Vagina (tissue), 2 donors: Measurements from ENCODE around the gene EPHA3. TPM values are rescaled to one million over a fixed set of nuclear protein-coding genes. Genes with fewer than 3 reads are reported as not detected.
A peak's percentile ranks its signal among the peaks of the same experiment; 100 is the strongest.

Experiments used
- DNase-seq, 2 donors: peaks; one replicate each; pipeline ENCODE4 v3.0.0-alpha.2; 2017; ENCODE audit errors: extremely low spot score in 2 of 2
- H3K27ac ChIP-seq: fragments of 200-600 bp; sonication (generic); one replicate; pipeline ENCODE4 v1.5.1; 2019
- H3K27me3 ChIP-seq: fragments of 200-600 bp; sonication (generic); one replicate; pipeline ENCODE4 v1.5.1; 2019
- H3K36me3 ChIP-seq, 2 donors: fragments of 200-600 bp; sonication (generic); one replicate each; pipeline ENCODE4 v1.5.1; 2017 to 2019
- H3K4me1 ChIP-seq: fragments of 200-600 bp; sonication (generic); one replicate; pipeline ENCODE4 v1.5.1; 2019
- H3K4me3 ChIP-seq, 2 donors: fragments of 200-600 bp; sonication (generic); 1 replicate in 1 of 2; 2 replicates in 1 of 2; pipeline ENCODE4 v1.5.1; 2016 to 2019
- H3K9me3 ChIP-seq: fragments of 200-600 bp; sonication (generic); one replicate; pipeline ENCODE4 v1.5.1; 2019
- CTCF ChIP-seq, 3 experiments: fragments of 450-650 bp in 2 of 3; fragments of 200-600 bp in 1 of 3; sonication (generic) in 1 of 3; IDR thresholded peaks; one replicate each; pipeline ENCODE4 v1.5.1; 2017 to 2019; ENCODE audit warnings: antibody characterized with exemption in 3 of 3, mild to moderate bottlenecking in 2 of 3, moderate library complexity in 2 of 3
- POLR2A ChIP-seq, 2 donors: fragments of 450-650 bp; IDR thresholded peaks; one replicate each; pipeline ENCODE4 v1.6.1; 2017; ENCODE audit warnings: antibody characterized with exemption in 2 of 2, mild to moderate bottlenecking in 2 of 2, moderate library complexity in 2 of 2
- POLR2AphosphoS5 ChIP-seq, 2 donors: sonication (generic); formaldehyde crosslinking; IDR thresholded peaks; one replicate each; pipeline ENCODE4 v1.9.0; 2017; ENCODE audit warnings: antibody characterized with exemption in 2 of 2, mild to moderate bottlenecking in 2 of 2, low read depth in 1 of 2; ENCODE audit not compliant: insufficient read depth in 1 of 2
- intact Hi-C: fragments of 100-400 bp; cut with DNase I; formaldehyde crosslinking; loops from one replicate; pipeline ENCODE4 v1.15.1; 2023
- total RNA-seq: library from RNA; depleted of rRNA; stranded (reverse); fragments of >200 nt; gene quantifications from one replicate; pipeline ENCODE4 v1.2.3, GENCODE V29; 2016

EPHA3 gene
- total RNA-seq, 1 donor from 2014 or later: 24.1 TPM

DNA sequence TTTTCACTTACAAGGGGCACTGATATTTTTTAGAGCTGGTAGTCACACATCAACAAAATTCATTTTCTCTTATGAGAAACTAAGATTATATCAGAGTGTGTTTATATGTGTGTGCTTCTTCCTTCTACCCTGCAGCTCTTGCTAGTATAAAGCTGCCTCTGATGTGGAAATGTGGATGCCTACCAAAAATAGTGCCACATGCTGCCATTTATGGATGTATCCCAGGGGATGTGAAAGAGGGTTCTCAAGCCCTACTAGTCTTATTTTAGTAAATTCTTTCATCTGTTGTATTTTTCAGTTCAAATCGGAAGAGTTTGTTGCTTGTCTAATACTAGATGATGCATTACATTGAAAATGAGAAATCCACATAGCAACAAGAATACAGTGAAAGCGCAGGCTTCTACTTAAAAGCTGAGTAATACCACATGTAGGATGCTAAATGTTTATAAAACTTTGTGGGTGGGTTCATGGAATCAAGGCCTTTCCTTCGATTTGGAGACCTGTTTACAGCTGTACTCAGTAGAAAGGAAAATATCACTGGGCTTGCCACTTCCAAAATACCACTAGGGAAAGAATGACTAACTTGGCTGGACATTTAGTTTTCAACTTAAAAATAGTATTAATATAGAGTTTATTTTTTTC is 399.2 kb downstream of the EPHA3 start:
- TF ChIP-seq POLR2AphosphoS5 (IDR thresholded peaks at IDR 0.05; ENCODE audit: insufficient read depth in 1 of 2, low read depth in 1 of 2) (peak in 1 of 2 donors; percentile 33), POLR2A (IDR thresholded peaks at IDR 0.05) (no peak), CTCF (IDR thresholded peaks at IDR 0.05) (no peak)
- Histone ChIP-seq H3K27me3 (no peaks in the 10 kb centered on the region), H3K4me1 (peaks cover 4% of the 10 kb centered on the region), H3K9me3 (no peaks in the 10 kb centered on the region), H3K36me3 (no peaks in the 10 kb centered on the region), H3K27ac (peak overlapping the region; percentile 48), H3K4me3 (no peak overlapping the region)
- DNase-seq: no peak
- intact Hi-C loops: no loop called here

- Histone ChIP-seq H3K9me3 (no peaks in the 10 kb centered on the region), H3K4me3 (no peak overlapping the region), H3K36me3 (no peaks in the 10 kb centered on the region), H3K27ac (no peak overlapping the region), H3K27me3 (no peaks in the 10 kb centered on the region), H3K4me1 (no peaks in the 10 kb centered on the region)
- intact Hi-C loops: no loop called here
- DNase-seq: no peak
- TF ChIP-seq POLR2A (IDR thresholded peaks at IDR 0.05): no peak
- TF ChIP-seq POLR2AphosphoS5 (IDR thresholded peaks at IDR 0.05; ENCODE audit: insufficient read depth in 1 of 2, low read depth in 1 of 2): no peak
- no peak for TF ChIP-seq CTCF (IDR thresholded peaks at IDR 0.05)
Measured at GRCh38 chr3:89521328-89521727, 413.9 kb downstream of the EPHA3 start.

- no peak for DNase-seq
- intact Hi-C loops: no loop called here
- Histone ChIP-seq H3K36me3 (no peaks in the 10 kb centered on the region), H3K4me3 (no peak overlapping the region), H3K9me3 (no peaks in the 10 kb centered on the region), H3K4me1 (no peaks in the 10 kb centered on the region), H3K27ac (no peak overlapping the region), H3K27me3 (no peaks in the 10 kb centered on the region)
- TF ChIP-seq POLR2AphosphoS5 (IDR thresholded peaks at IDR 0.05; ENCODE audit: insufficient read depth in 1 of 2, low read depth in 1 of 2): no peak
- TF ChIP-seq POLR2A (IDR thresholded peaks at IDR 0.05): no peak
- no peak for TF ChIP-seq CTCF (IDR thresholded peaks at IDR 0.05)
Measured at GRCh38 chr3:89522155-89522554, 414.7 kb downstream of the EPHA3 start.

DNA sequence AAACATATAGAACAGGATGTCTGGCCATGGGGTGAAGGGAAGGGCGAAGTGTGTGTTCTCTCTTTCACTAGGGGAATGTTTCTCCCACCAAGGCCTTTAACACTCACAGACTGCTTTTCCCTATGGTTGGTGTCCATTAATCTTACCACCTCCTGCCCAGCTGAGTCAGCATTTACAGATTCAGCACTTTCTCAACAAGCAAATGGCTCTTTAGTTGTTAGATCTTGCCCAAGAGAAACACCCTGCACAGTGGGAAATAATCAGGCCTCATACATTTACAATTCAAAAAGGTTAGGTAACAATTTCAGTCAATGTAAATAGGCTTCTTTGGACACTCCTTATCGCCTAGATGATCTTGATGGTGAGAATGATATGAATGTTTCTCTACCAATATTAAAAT is 418.2 kb downstream of the EPHA3 start:
- intact Hi-C loops: no loop called here
- no peak overlapping the region for H3K27ac ChIP-seq
- no peak overlapping the region for H3K4me3 ChIP-seq
- no peak for TF ChIP-seq POLR2AphosphoS5 (IDR thresholded peaks at IDR 0.05; ENCODE audit: insufficient read depth in 1 of 2, low read depth in 1 of 2)
- no peak for TF ChIP-seq POLR2A (IDR thresholded peaks at IDR 0.05)
- TF ChIP-seq CTCF (IDR thresholded peaks at IDR 0.05): no peak
- no peaks in the 10 kb centered on the region for H3K27me3 ChIP-seq
- no peak for DNase-seq
- no peaks in the 10 kb centered on the region for H3K9me3 ChIP-seq
- H3K36me3 ChIP-seq: no peaks in the 10 kb centered on the region
- no peaks in the 10 kb centered on the region for H3K4me1 ChIP-seq

DNA sequence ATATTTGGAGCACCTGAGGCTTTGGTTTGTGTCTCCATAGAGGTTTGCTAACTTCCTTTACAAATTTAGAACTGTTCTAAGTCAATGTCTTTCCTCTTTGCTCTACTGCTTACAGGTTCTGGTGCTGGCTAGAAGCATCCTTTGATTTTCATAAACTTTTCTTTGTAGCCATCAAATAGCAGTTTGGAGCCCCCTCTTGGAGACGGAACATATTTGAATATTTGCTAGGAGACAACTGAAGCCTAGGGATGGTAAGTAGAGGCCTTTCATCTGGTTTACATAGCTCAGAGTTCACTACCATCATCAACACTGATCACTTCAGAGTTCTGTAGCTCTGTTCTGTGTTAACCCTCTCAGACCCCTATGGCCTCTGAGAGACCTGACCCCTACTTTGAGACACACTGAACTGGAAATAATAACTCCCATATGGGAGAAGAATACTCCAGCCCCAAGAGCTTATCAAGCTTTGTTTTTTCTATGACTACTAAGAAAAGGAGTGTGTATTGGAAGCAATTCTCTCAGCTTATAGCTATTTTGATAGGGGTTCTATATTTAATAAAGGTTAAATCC is 420.4 kb downstream of the EPHA3 start:
- TF ChIP-seq POLR2AphosphoS5 (IDR thresholded peaks at IDR 0.05; ENCODE audit: insufficient read depth in 1 of 2, low read depth in 1 of 2): no peak
- no peak for TF ChIP-seq POLR2A (IDR thresholded peaks at IDR 0.05)
- H3K27me3 ChIP-seq: no peaks in the 10 kb centered on the region
- no peaks in the 10 kb centered on the region for H3K9me3 ChIP-seq
- H3K4me1 ChIP-seq: no peaks in the 10 kb centered on the region
- H3K4me3 ChIP-seq: no peak overlapping the region
- no peak overlapping the region for H3K27ac ChIP-seq
- no peak for DNase-seq
- no peaks in the 10 kb centered on the region for H3K36me3 ChIP-seq
- intact Hi-C loops: no loop called here
